NCI-H524 (cell line): ENCODE measurements around the gene FGA.

Source experiments
- DNase-seq, 2 experiments: peaks; one replicate each; lab custom pipeline; 2025; lab: John Stamatoyannopoulos, UW

Gene FGA

GRCh38 chr4:154590329-154591006 is at the start of gene FGA:
Gene FGA, minus strand, starts transcription at chr4:154590742. Its CDS starts 55 bp downstream, at chr4:154590687.
- DNase-seq = no peak

GRCh38 chr4:154634058-154634457 is 43.5 kb upstream of the FGA start:
- no peak for DNase-seq

DNA sequence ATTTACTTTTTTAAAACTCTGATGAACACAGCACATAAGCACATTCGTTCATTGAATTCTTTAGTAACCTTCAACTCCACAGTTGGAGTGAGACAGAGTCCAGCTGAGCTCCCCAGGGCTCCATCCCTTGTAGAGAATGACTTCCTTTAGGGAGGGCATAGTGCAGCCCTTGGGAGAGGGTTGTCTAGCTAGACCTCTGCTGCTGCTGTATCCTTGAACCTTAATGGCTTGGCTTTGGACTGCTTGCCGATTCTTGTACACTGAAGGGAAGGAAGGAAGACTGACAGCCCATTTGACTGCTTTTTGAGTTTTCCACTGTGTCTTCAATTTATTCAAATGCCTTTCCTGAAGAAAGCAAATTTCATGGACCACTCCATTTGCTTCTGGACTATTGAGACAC is 41.3 kb upstream of the FGA start:
- no peak for DNase-seq

DNA sequence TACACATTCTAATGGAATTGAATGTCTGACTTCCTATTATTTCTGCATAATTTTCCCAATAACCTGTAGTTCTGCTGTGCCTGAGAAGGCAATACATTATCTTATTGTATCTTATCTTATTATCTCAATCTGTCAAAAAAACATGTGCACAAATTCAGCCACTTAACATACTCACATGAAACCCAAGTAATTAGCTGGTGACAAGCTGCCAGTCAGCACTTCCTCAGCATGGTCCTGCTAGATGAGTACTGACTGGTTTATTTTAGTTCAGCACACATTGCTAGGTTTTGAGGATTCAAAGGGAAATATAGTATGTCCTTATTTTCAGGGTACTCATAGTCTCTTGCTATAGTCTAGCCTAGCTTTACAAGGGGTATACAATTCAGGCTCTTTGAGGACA is 39.8 kb upstream of the FGA start:
- no peak for DNase-seq

- DNase-seq = peak; percentile 19 to 49
Observed at GRCh38 chr4:154626793-154627484, 36.4 kb upstream of the FGA start.

GRCh38 chr4:154625971-154626370 is 35.4 kb upstream of the FGA start:
- DNase-seq = no peak

DNA sequence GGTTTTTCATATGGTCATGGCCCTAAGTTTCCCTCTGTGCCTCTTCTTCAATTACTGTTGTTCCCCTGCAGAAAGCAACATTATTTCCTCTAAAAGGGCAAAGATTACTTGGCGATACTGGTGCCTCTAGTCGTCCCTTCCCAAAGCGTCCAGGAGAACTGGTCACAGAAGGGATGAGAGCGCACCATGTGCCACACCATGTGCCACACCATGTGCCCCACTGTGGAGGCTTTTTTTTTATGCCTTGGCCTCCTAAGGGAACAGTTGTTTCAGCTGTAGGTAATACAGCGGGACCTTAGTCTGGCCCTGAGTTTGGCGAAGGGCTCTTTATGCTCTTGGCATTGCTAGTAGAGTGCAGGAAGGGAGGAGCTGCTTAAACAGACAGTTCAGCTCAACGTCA is 33.5 kb upstream of the FGA start:
- DNase-seq = no peak

DNA sequence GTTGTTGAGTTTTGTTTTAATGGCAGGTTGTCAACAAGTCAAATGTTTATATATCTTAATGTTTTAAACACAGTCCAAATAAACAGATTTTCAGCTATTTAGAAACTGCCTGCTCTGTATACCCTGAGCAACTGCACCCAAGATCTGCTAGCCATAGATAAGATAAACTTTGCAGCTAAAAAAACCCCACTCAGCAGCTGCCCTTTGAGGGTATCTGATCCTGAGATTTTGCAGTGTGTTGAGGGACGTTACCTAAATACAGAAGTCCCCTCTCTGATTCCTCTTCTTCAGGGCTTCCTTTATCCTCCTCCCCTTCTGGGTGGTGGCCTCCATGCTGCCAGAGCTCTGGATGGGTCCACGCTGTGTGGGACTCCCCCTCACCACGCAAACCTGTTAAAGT is 32.9 kb upstream of the FGA start:
- DNase-seq = no peak

DNA sequence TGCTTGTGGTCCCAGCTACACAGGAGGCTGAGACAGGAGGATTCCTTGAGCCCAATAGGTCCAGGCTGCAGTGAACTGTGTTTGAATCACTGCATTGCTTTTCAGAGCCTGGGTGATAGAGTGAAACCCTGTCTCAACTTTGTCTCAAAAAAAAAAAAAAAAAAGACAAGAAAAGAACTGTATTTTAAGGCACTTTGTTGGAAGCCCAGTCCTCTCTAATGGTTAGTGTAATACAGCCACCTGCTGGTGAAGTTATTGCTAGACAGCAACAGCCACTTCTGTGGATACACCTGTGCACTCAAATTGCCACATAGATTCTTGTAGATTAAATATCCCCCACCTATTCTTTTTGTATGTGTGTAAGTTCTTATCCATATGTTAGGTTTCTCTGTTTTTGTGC is 32.1 kb upstream of the FGA start:
- peak in 1 of 2 experiments; percentile 18 for DNase-seq

GRCh38 chr4:154620111-154620510 is 29.6 kb upstream of the FGA start:
- no peak for DNase-seq

DNA sequence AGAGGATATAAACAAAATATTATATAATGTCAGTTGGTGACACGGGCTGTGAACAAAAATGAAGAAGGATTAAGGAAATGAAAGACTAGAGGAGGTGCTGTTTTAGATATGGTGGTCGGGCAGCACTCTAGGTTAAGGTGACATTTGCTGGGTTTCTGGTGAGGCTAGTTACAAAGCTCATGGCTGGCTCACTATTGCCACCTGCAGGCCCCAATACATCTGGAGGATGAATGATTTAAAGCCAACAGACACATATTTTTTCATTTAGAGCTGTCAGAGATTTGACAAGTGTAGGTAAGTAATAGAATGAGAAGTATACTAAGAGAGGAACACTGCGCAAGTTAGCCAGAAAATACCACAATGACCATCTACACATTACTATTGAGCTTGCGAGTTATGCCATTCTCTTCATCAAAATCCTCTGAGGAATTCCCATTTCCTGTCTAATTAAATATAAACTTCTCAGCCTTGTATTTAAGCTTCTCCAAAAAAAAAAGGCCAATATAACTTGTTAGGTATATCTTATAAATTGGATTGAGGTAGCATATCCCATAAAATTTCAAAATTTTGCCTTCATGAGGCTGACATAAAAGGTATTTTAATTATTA is 28.3 kb upstream of the FGA start:
- DNase-seq = peak in 1 of 2 experiments; percentile 21

DNA sequence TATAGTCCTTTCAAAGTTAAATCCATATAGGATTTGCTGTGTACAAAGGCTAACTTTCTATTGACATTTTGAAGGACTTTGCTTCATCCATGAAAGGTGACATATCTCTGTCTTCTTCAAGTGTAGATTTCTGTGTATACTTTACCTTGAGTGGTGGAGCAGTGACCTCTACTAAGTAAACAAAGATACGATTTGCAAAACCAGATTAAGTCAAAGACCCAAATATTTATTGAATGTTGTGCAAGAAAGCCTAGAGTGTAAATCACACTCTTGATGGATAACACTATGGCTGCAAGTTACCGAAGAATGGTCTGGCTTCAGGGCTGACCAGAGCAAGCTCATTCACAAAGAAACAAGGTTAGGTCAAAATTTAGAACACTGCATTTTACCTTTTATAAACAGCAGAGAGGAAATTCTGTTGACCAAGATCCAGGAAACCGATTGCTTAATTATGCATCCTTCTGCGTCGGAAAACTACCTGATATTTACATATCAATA is 27.3 kb upstream of the FGA start:
- no peak for DNase-seq

DNA sequence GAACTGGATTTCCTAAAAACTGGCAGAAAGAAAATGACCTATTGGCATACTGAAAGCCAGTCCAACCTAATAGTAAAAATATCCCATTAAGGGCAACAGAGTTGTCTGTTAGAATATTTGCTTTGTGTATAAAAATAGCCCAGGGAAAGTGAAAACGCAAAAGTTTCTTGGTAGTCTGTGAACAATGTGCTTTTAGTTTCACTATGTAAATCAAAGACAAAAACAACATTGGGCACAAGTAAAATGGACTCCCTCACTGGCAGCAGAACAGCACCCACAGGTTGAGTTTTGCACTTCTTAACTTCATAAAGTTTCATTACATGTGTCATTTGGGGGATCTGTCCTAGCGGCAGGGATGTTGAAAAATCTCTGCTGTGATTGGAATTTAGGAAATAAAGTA is 26.2 kb upstream of the FGA start:
- DNase-seq = no peak

GRCh38 chr4:154616287-154616686 is 25.7 kb upstream of the FGA start:
- no peak for DNase-seq

DNA sequence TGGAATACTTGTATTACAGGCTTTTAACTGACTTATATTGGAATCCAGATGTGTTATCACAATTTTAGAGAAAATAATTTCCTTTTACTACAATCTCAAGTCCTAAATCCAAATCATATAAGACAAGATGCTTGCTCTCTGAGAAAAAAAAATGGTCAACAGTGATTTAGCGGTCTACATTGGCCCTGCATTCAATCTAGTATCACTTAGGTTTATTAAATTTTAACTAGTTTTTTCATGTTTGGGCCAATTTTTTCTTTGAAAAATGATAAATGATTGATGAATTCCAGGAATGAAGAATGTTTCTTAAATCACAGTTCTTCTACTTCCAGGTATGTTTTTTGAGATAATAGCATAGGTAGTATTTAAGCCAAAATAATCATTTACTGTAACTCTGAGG is 24.7 kb upstream of the FGA start:
- no peak for DNase-seq

DNA sequence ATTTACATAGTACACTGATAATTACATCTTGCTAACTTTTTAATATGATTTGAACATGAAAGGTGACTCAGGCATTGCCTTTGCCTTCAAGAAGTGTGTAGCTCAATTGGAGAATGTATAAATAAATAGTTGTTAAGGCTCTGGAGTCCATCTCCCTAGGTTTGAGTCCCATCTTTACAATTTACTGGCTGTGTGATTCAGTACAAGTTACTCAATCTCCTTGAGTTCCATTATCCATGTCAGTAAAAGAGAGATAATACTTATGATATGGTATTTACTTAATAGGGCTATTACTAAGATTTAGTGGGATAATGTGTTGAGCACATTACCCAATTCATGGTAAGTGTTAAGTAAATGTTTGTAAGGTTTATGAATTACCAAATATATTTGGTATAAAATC is 23.8 kb upstream of the FGA start:
- no peak for DNase-seq

DNA sequence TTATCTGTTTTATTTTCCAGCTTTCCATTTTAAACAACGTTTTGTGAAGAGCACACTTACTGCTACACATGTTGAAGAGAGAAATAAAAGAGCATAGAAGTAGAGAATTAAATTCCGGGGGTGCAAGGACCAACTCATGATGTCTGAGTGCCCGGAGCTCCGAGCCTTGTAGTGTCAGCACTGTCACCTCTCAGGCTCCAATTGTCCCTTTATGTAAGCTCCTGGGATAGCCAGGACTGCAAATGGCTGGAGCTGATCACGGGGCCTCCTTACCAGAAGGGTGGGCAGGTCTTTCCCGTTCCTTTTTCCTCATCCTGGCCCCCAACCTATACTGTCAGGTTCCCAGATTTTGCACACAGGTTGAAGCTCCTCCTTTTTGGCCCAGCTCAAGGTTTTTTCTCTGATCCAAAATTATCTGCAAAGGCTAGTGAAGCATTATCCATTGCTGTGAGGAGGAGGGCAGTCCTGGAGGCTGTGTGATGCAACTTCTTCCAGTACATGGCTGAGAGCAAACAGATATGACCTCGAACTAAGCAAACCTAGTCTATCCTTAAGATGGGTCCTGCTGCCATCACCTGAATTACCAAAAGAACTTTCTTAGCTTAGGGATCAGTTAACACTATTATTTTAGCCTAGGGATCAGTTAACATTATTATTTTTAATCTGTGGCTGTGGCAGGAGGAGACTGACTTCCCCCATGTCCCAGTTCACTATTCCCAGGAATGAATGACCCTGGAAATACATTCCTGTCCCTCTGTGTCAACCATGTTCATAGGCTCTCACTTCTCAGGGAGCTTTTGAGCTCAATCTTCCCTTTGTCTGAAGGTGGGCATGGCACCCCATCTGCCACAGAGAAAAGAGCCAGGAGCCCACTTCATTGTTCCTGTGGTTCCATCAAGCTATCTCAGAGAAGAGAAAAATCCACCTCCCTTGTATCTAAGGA is 22.2 kb upstream of the FGA start, which contains the start of gene FGG:
FGG (minus strand) TSS at position 185 of the 943 bp plus-strand sequence; CDS start at position 138, 47 bp downstream.
- DNase-seq = no peak

GRCh38 chr4:154611833-154612232 is 21.3 kb upstream of the FGA start:
- no peak for DNase-seq

- DNase-seq = no peak
Observed at GRCh38 chr4:154610582-154610981, 20.0 kb upstream of the FGA start.

DNA sequence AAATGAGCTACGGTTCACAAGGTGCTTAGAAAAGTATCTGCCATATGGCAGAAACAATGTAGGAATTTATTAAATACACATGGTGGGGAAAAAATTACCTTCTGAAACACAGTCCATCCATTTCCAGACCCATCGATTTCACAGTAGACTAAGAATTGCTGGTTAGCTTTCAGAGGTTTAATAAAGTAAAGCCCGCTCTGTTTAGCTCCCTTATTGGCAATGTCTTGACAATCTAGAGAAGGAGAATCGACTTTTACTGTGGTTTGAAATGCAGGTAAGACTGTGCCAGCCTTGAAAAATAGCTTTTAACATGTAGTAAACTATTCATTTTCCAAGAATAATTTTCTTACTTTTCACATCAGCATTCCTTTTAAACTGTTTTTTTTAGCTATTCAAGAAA is 19.0 kb upstream of the FGA start:
- DNase-seq = no peak

- DNase-seq = no peak
Observed at GRCh38 chr4:154608361-154609252, 18.1 kb upstream of the FGA start.
